Adrenal gland (tissue), 12 donors: ENCODE measurements around the gene AURKB. TPM values are rescaled to one million over a fixed set of nuclear protein-coding genes. Genes with fewer than 3 reads are reported as not detected.

ENCODE experiments used
- DNase-seq, 7 donors: peaks; one replicate each; pipeline ENCODE4 v3.0.0-alpha.2; 2019 to 2020
- H3K27ac ChIP-seq, 5 donors: fragments of 200-600 bp; sonication (generic) in 4 of 5; 1 replicate in 3 of 5; 2 replicates in 2 of 5; pipeline versions ENCODE4 v1.5.1 to v1.8.0; 2016 to 2020; ENCODE audit warnings: mild to moderate bottlenecking in 1 of 5
- H3K27me3 ChIP-seq: fragments of 200-600 bp; 2 replicates; pipeline ENCODE4 v1.8.0; 2021
- H3K36me3 ChIP-seq, 2 donors: fragments of 200-600 bp; replicated peaks in 1 of 2; 1 replicate in 1 of 2; 2 replicates in 1 of 2; pipeline versions ENCODE4 v1.5.1 to v1.8.0; 2018 to 2022
- H3K4me1 ChIP-seq, 2 donors: fragments of 200-600 bp; replicated peaks in 1 of 2; 1 replicate in 1 of 2; 2 replicates in 1 of 2; pipeline versions ENCODE4 v1.5.1 to v1.8.0; 2018 to 2021
- H3K4me3 ChIP-seq, 4 donors: fragments of 200-600 bp; sonication (generic) in 3 of 4; one replicate each; pipeline ENCODE4 v1.5.1; 2016 to 2018
- H3K9me3 ChIP-seq, 3 donors: fragments of 200-600 bp; sonication (generic) in 1 of 3; replicated peaks in 1 of 3; 1 replicate in 2 of 3; 2 replicates in 1 of 3; pipeline versions ENCODE4 v1.5.1 to v1.8.0; 2016 to 2021
- CTCF ChIP-seq, 6 experiments: fragments of 450-650 bp in 4 of 6; fragments of 200-600 bp in 2 of 6; sonication (generic) in 1 of 6; IDR thresholded peaks; 1 replicate in 5 of 6; 2 replicates in 1 of 6; pipeline versions ENCODE4 v1.5.1 to v1.8.0; 2016 to 2021; ENCODE audit warnings: antibody characterized with exemption in 6 of 6, mild to moderate bottlenecking in 2 of 6, moderate library complexity in 1 of 6
- POLR2A ChIP-seq, 2 donors: fragments of 450-650 bp; IDR thresholded peaks; one replicate each; pipeline ENCODE4 v1.6.1; 2017; ENCODE audit warnings: antibody characterized with exemption in 2 of 2, mild to moderate bottlenecking in 2 of 2, moderate library complexity in 1 of 2
- WGBS, 4 donors: extraction: QIAGEN DNeasy Blood & Tissue Kit in 2 of 4; methylation state at CpG; one replicate each; pipeline versions ENCODE4 v1.1.5 to v1.1.7; 2013 to 2017; 5-methylcytosine and 5-hydroxymethylcytosine counted together
- intact Hi-C, 2 donors: fragments of 100-400 bp; cut with DNase I; formaldehyde crosslinking; loops; one replicate each; pipeline versions ENCODE4 v1.14.1 to v1.15.0; 2022 to 2023
- polyA plus RNA-seq, 3 donors: library from polyadenylated mRNA; stranded (reverse); fragments of 200-250 nt in 2 of 3; fragments of 350-450 nt in 1 of 3; fragmentation: Illumina TruSeq in 1 of 3; extraction: RNeasy Lipid Tissue Mini Kit (QIAGEN cat#74804) in 1 of 3; gene quantifications; one replicate each; pipeline ENCODE4 v1.2.3, GENCODE V29; 2013 to 2014
- total RNA-seq, 9 donors: library from RNA; depleted of rRNA in 4 of 9; stranded (reverse); fragments of >200 nt in 4 of 9; fragments of 120-200 nt in 1 of 9; fragmentation: NEBNext Ultra II Directional in 1 of 9; extraction: Animal tissue kit (Norgen Biotek cat#: 25700) in 1 of 9; gene quantifications; one replicate each; pipeline versions ENCODE4 v1.1.0 to v1.2.4, GENCODE V29; 2013 to 2023
- donor health status: healthy with polysubstance abuse.
- donor health status: Bipolar disorder and iron deficiency.
- donor health status: DM: yes; HTN: yes; CAD: no.
- donor health status: DM: no; HTN: no; CAD: no.
- donor health status: DM: no; HTN: no; CAD: no.
- donor health status: DM: yes; HTN: yes; CAD: no.

The AURKB gene
- total and polyA plus RNA-seq, 12 donors = 1.6 to 14.3 (median 2.2) TPM

- intact Hi-C loops = no loop called here
- Histone ChIP-seq H3K9me3 (no peaks in the 10 kb centered on the region), H3K4me1 (peaks cover 26 to 36% of the 10 kb centered on the region in 2 donors), H3K27me3 (no peaks in the 10 kb centered on the region), H3K27ac (peak overlapping the region in 3 of 5 donors; percentile 97 to 100 (median 99)), H3K4me3 (no peak overlapping the region), H3K36me3 (peaks cover 0 to 20% of the 10 kb centered on the region in 2 donors)
- TF ChIP-seq CTCF (IDR thresholded peaks at IDR 0.05) (no peak), POLR2A (IDR thresholded peaks at IDR 0.05) (no peak)
- 56 to 63% (median 59%) methylated on average over 3 of the region's 3 CpGs for WGBS, 4 donors
- no peak for DNase-seq
These were observed 51.4 kb downstream of the AURKB start for GRCh38 chr17:8159032-8159400.

- DNase-seq = peak; percentile 94 to 99 (median 97)
- 35 to 44% (median 36%) methylated on average over 14 to 20 of the region's 20 CpGs for WGBS, 4 donors
- intact Hi-C loops = no loop called here
- H3K36me3 ChIP-seq = peaks cover 0 to 20% of the 10 kb centered on the region in 2 donors
- peak overlapping the region; percentile 66 to 100 (median 99) for H3K27ac ChIP-seq
- TF ChIP-seq CTCF (IDR thresholded peaks at IDR 0.05) = peak; percentile 91 to 97 (median 94)
- peak; percentile 31 to 75 for TF ChIP-seq POLR2A (IDR thresholded peaks at IDR 0.05)
- no peak overlapping the region for H3K4me3 ChIP-seq
- no peaks in the 10 kb centered on the region for H3K27me3 ChIP-seq
- no peaks in the 10 kb centered on the region for H3K9me3 ChIP-seq
- peaks cover 26 to 36% of the 10 kb centered on the region in 2 donors for H3K4me1 ChIP-seq
These were observed 51.9 kb downstream of the AURKB start for GRCh38 chr17:8158267-8159031.

DNA sequence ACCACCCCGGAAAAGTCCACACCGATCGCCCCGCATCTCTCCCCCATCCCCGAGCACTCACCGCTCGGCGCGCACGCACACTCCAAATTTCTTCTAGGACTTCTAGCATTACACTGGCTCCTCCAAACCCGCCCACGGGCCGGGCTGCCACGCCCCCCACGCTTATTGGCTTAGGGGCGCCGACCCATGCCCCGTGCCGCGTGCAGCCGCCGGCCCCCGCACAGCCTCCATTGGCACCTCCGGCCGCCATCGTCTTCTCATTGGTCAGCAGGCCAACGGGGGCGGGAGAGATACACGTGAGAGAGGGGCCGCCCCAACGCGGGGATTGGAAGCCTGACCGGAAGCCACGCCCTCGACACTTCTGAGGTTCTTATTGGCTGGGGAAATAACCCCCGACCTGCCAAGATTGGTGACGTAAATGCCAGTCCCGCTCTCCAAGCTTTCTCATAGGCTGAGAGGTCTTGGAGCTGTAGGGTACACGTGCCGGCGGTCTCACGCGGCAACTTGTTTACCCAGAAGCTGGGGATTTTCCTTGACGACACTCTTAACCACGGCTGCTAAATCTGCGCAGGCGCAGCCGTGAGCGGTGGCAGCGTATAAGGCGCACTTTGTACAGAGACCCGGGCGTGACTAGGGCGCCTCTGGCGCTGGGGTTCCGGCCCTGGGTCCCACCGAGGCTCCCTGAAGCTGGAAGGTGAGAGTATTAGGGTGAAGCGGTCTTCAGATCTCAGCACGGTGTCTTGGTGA lies 54.0 kb downstream of the AURKB start:
- H3K36me3 ChIP-seq = peaks cover 0 to 21% of the 10 kb centered on the region in 2 donors
- H3K27me3 ChIP-seq = no peaks in the 10 kb centered on the region
- peak; percentile 100 for TF ChIP-seq POLR2A (IDR thresholded peaks at IDR 0.05)
- peak in 1 of 6 experiments; percentile 9 for TF ChIP-seq CTCF (IDR thresholded peaks at IDR 0.05)
- H3K4me1 ChIP-seq = peaks cover 24 to 36% of the 10 kb centered on the region in 2 donors
- intact Hi-C loops = no loop called here
- H3K9me3 ChIP-seq = no peaks in the 10 kb centered on the region
- 0 to 1% (median 1%) methylated on average over 23 to 59 of the region's 59 CpGs for WGBS, 4 donors
- H3K4me3 ChIP-seq = peak overlapping the region; percentile 36 to 99 (median 84)
- DNase-seq = peak; percentile 100
- peak overlapping the region; percentile 99 to 100 (median 100) for H3K27ac ChIP-seq

DNA sequence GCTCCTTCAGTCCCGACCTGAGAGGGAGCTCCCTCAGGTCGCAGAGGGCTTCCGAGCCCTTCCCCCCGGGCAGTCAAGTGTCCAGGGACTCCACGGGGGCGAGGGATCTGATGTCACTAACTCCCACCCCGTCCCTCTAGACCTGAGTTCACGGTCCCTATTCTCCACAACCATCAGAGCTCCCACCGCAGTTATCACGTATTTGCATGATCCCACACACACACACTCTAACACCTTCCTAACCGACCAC lies 54.5 kb downstream of the AURKB start:
- Histone ChIP-seq H3K4me3 (peak overlapping the region; percentile 36 to 99 (median 84)), H3K27ac (peak overlapping the region; percentile 99 to 100 (median 100)), H3K9me3 (no peaks in the 10 kb centered on the region), H3K4me1 (peaks cover 21 to 32% of the 10 kb centered on the region in 2 donors), H3K27me3 (no peaks in the 10 kb centered on the region), H3K36me3 (peaks cover 0 to 16% of the 10 kb centered on the region in 2 donors)
- 0 to 1% (median 1%) methylated on average over 6 to 11 of the region's 11 CpGs for WGBS, 4 donors
- no peak for DNase-seq
- TF ChIP-seq CTCF (IDR thresholded peaks at IDR 0.05) (no peak), POLR2A (IDR thresholded peaks at IDR 0.05) (no peak)
- intact Hi-C loops = no loop called here
